H1 (cell line): ENCODE data around the gene NGFR.

Experiments
- CBX8 ChIP-seq: fragments of 300-800, 300-1000 bp; sonication (generic); IDR thresholded peaks from 2 replicates; pipeline ENCODE4 v1.7.1; 2016; ENCODE audit warnings: low read depth, low read length, borderline replicate concordance
- CHD2 ChIP-seq: IDR thresholded peaks from 2 replicates; pipeline ENCODE4 v1.6.1; 2012; ENCODE audit warnings: low read length, improper control_type of control experiment
- CTCF ChIP-seq, 3 experiments: IDR thresholded peaks; 1 replicate in 2 of 3; 2 replicates in 1 of 3; pipeline versions ENCODE4 v1.5.1 to v1.6.1; 2011; ENCODE audit warnings: low read length in 3 of 3, mild to moderate bottlenecking in 3 of 3, inconsistent platforms in 2 of 3, low read depth in 1 of 3, moderate library complexity in 1 of 3; ENCODE audit not compliant: insufficient read depth in 1 of 3; ENCODE audit errors: control extremely low read depth in 1 of 3
- EZH2 ChIP-seq: fragments of 200-600 bp; sonication (generic); IDR thresholded peaks from 2 replicates; pipeline ENCODE4 v1.7.1; 2012; ENCODE audit warnings: low read depth, mild to moderate bottlenecking, moderate library complexity, low read length, inconsistent platforms; ENCODE audit not compliant: severe bottlenecking
- GABPA ChIP-seq: IDR thresholded peaks from 2 replicates; pipeline ENCODE4 v1.6.1; 2011; ENCODE audit warnings: mild to moderate bottlenecking, low read length, moderate library complexity, borderline replicate concordance; ENCODE audit not compliant: insufficient read depth
- KDM1A ChIP-seq: fragments of 200-600, 300-600 bp; sonication (generic); IDR thresholded peaks from 2 replicates; pipeline ENCODE4 v1.7.1; 2016; ENCODE audit warnings: mild to moderate bottlenecking, low read length, borderline replicate concordance
- POLR2A ChIP-seq, 2 experiments: IDR thresholded peaks; 1 replicate in 1 of 2; 2 replicates in 1 of 2; pipeline ENCODE4 v1.6.1; 2011; ENCODE audit warnings: low read depth in 2 of 2, low read length in 2 of 2, mild to moderate bottlenecking in 2 of 2; ENCODE audit errors: control extremely low read depth in 1 of 2
- POLR2AphosphoS5 ChIP-seq: IDR thresholded peaks from 2 replicates; pipeline ENCODE4 v1.6.1; 2011; ENCODE audit warnings: low read depth, low read length
- RAD21 ChIP-seq, 2 experiments: IDR thresholded peaks in 1 of 2; conservative IDR thresholded peaks in 1 of 2; 2 replicates each; pipeline ENCODE4 v1.6.1; 2011; ENCODE audit warnings: low read depth in 2 of 2, low read length in 2 of 2, improper control_type of control experiment in 1 of 2, inconsistent platforms in 1 of 2, mild to moderate bottlenecking in 1 of 2, moderate library complexity in 1 of 2
- RXRA ChIP-seq: IDR thresholded peaks from 2 replicates; pipeline ENCODE4 v1.6.1; 2011; ENCODE audit warnings: low read depth, mild to moderate bottlenecking, low read length, moderate library complexity; ENCODE audit not compliant: insufficient read depth

GRCh38 chr17:49483599-49484509 is 11.2 kb upstream of the NGFR start:
- TF ChIP-seq CTCF (IDR thresholded peaks at IDR 0.05; ENCODE audit: control extremely low read depth in 1 of 3, insufficient read depth in 1 of 3, low read depth in 1 of 3, low read length in 3 of 3) (no peak), POLR2A (IDR thresholded peaks at IDR 0.05; ENCODE audit: control extremely low read depth in 1 of 2, low read depth in 2 of 2, low read length in 2 of 2) (no peak), POLR2AphosphoS5 (no peak), RXRA (no peak), GABPA (no peak), CHD2 (no peak), EZH2 (no peak), KDM1A (no peak), CBX8 (no peak), RAD21 (IDR thresholded peaks at IDR 0.05 in 1 of 2, conservative IDR thresholded peaks at IDR 0.05 in 1 of 2; ENCODE audit: low read depth in 2 of 2, low read length in 2 of 2) (no peak)
